Osteoblast (primary cell): ENCODE measurements around the gene KLHL4. TPM values are rescaled to one million over a fixed set of nuclear protein-coding genes. Genes with fewer than 3 reads are reported as not detected.
"Not testable (repeated sequence)": the region's sequence is repeated elsewhere in the genome, so short reads cannot be mapped to it uniquely, and the experiment has no call there.

Experiments
- DNase-seq: peaks from one replicate; pipeline ENCODE4 v3.0.0; 2011; ENCODE audit warnings: low spot score, mixed read lengths; ENCODE audit not compliant: insufficient read length; ENCODE audit errors: missing footprints
- H2AFZ ChIP-seq: 2 replicates; pipeline ENCODE4 v1.6.0; 2011; ENCODE audit warnings: mild to moderate bottlenecking, low read length
- H3K27ac ChIP-seq: 2 replicates; pipeline ENCODE4 v1.5.1; 2011; ENCODE audit warnings: mild to moderate bottlenecking, low read depth, low read length, moderate library complexity
- H3K27me3 ChIP-seq: 2 replicates; pipeline ENCODE4 v1.6.0; 2012; ENCODE audit warnings: mild to moderate bottlenecking, control low read depth, inconsistent platforms, low read length, moderate library complexity; ENCODE audit not compliant: insufficient read depth
- H3K36me3 ChIP-seq: 2 replicates; pipeline ENCODE4 v1.5.1; 2011; ENCODE audit warnings: mild to moderate bottlenecking, low read length, control low read depth, moderate library complexity; ENCODE audit not compliant: insufficient read depth
- H3K4me1 ChIP-seq: 2 replicates; pipeline ENCODE4 v1.5.1; 2011; ENCODE audit warnings: mild to moderate bottlenecking, low read length, control low read depth, moderate library complexity; ENCODE audit not compliant: insufficient read depth
- H3K4me2 ChIP-seq: 2 replicates; pipeline ENCODE4 v1.6.0; 2011; ENCODE audit warnings: mild to moderate bottlenecking, low read length; ENCODE audit not compliant: insufficient read depth
- H3K4me3 ChIP-seq: fragments of 200-600 bp; sonication (generic); 3 replicates; pipeline ENCODE4 v1.5.1; 2012; ENCODE audit warnings: mild to moderate bottlenecking, low read length, inconsistent platforms; ENCODE audit not compliant: insufficient read depth
- H3K79me2 ChIP-seq: 2 replicates; pipeline ENCODE4 v1.6.0; 2012; ENCODE audit warnings: mild to moderate bottlenecking, low read length, control low read depth, inconsistent platforms; ENCODE audit not compliant: insufficient read depth
- H3K9me3 ChIP-seq: 2 replicates; pipeline ENCODE4 v1.5.1; 2011; ENCODE audit warnings: low read depth, low read length, control low read depth
- H4K20me1 ChIP-seq: 2 replicates; pipeline ENCODE4 v1.6.0; 2012; ENCODE audit warnings: mild to moderate bottlenecking, low read length, control low read depth; ENCODE audit not compliant: insufficient read depth
- CTCF ChIP-seq: IDR thresholded peaks from 2 replicates; pipeline ENCODE4 v1.5.1; 2011; ENCODE audit warnings: mild to moderate bottlenecking, low read depth, low read length, moderate library complexity; ENCODE audit errors: extremely low read depth
- total RNA-seq: library from RNA; depleted of rRNA; stranded (reverse); fragments of >200 nt; gene quantifications from 2 replicates; pipeline ENCODE4 v1.2.3, GENCODE V29; 2012

KLHL4 gene, protein sequence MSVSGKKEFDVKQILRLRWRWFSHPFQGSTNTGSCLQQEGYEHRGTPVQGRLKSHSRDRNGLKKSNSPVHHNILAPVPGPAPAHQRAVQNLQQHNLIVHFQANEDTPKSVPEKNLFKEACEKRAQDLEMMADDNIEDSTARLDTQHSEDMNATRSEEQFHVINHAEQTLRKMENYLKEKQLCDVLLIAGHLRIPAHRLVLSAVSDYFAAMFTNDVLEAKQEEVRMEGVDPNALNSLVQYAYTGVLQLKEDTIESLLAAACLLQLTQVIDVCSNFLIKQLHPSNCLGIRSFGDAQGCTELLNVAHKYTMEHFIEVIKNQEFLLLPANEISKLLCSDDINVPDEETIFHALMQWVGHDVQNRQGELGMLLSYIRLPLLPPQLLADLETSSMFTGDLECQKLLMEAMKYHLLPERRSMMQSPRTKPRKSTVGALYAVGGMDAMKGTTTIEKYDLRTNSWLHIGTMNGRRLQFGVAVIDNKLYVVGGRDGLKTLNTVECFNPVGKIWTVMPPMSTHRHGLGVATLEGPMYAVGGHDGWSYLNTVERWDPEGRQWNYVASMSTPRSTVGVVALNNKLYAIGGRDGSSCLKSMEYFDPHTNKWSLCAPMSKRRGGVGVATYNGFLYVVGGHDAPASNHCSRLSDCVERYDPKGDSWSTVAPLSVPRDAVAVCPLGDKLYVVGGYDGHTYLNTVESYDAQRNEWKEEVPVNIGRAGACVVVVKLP
- total RNA-seq: 0.72 and 1.2 TPM in 2 replicates

DNA sequence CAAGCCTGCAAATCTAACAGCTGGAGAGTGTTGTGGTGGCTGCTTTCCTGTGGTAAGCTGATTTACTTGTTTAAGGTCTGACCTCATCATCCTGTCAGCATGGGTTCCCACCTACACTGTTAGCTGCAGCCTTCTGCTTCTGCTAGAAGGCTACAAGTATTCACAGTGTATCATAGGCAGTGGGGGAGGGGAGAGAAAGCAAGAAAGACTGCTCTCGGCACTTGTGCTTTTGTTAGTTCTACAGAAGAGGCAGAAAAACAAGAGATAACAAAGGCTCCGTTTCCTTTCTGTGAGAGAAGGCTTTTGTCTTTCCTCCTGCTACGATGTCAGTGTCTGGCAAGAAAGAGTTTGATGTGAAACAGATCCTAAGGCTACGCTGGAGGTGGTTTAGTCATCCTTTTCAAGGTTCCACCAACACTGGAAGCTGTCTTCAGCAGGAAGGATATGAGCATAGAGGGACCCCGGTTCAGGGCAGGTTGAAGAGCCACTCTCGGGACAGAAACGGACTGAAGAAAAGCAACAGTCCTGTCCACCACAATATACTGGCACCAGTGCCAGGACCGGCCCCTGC, at the start of gene KLHL4:
Gene KLHL4, plus strand, starts transcription at position 232 of the 571 bp plus-strand sequence. Its CDS starts 92 bp downstream, at position 324.
- Histone ChIP-seq H3K27me3 (no peaks in the 10 kb centered on the region), H3K79me2 (no peaks in the 10 kb centered on the region), H3K4me1 (no peaks in the 10 kb centered on the region), H3K36me3 (no peaks in the 10 kb centered on the region), H2AFZ (peak within 1 kb of the TSS; percentile 57), H3K27ac (peak within 1 kb of the TSS; percentile 50), H3K4me3 (peak within 1 kb of the TSS; percentile 61), H3K9me3 (no peaks in the 10 kb centered on the region), H3K4me2 (peak within 1 kb of the TSS; percentile 78), H4K20me1 (no peaks in the 10 kb centered on the region)
- peak; percentile 34 for DNase-seq
- no peak for TF ChIP-seq CTCF

DNA sequence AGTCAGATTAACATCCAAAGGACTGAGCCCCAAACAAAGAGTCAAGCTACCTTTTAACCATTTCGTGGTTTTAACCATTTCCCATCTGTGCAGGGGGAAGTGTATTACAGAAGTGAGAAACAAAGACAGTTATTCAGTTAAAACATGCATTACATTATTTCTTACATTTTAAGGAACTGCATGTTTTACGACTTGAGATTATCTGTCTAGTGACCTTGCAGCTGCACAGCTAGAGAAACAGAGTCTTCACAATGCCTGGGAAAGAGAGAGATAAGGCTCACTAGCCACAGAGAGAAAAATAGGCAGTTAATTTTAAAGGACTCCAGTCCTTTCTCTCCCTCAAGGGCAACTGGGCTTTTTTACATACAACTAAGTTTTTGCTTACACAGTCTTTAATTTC, 48.7 kb upstream of the KLHL4 start:
- no peak for TF ChIP-seq CTCF
- H2AFZ ChIP-seq: no peak overlapping the region
- no peak overlapping the region for H3K4me3 ChIP-seq
- no peaks in the 10 kb centered on the region for H3K27me3 ChIP-seq
- H3K79me2 ChIP-seq: no peaks in the 10 kb centered on the region
- no peak overlapping the region for H3K4me2 ChIP-seq
- no peak overlapping the region for H3K27ac ChIP-seq
- no peaks in the 10 kb centered on the region for H3K36me3 ChIP-seq
- no peaks in the 10 kb centered on the region for H4K20me1 ChIP-seq
- no peak for DNase-seq
- no peaks in the 10 kb centered on the region for H3K9me3 ChIP-seq
- no peaks in the 10 kb centered on the region for H3K4me1 ChIP-seq

DNA sequence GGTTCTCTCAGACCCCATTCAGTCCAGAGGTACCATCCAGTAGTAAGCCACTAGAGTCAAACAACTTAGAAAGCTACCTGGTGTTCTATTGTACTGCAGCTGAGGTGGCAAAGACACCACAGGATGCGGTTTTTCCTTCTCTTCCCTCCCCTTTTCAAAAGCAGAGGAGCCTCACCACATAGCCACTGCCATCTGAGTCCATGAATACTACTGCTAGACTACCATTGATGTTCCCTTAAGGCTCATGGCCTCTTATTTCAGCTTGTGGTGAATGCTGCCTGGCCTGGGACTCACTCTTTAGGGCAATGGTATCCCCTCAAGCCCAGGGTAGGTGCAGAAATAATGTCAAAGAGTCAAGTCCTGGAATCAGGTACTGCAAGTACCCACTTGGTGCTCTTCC, 41.8 kb upstream of the KLHL4 start:
- Histone ChIP-seq H3K36me3 (no peaks in the 10 kb centered on the region), H3K4me2 (no peak overlapping the region), H3K9me3 (no peaks in the 10 kb centered on the region), H3K27me3 (no peaks in the 10 kb centered on the region), H2AFZ (no peak overlapping the region), H3K79me2 (no peaks in the 10 kb centered on the region), H3K4me3 (no peak overlapping the region), H3K27ac (no peak overlapping the region), H4K20me1 (no peaks in the 10 kb centered on the region), H3K4me1 (no peaks in the 10 kb centered on the region)
- no peak for TF ChIP-seq CTCF
- no peak for DNase-seq

GRCh38 chrX:87478703-87479102, 38.9 kb upstream of the KLHL4 start:
- not testable (repeated sequence) for H3K4me1 ChIP-seq, H2AFZ ChIP-seq, H3K36me3 ChIP-seq, H3K9me3 ChIP-seq, H4K20me1 ChIP-seq, H3K79me2 ChIP-seq, H3K4me2 ChIP-seq, H3K27ac ChIP-seq, H3K4me3 ChIP-seq, DNase-seq, H3K27me3 ChIP-seq
